ENCODE results near the gene CYTH1.

DNA sequence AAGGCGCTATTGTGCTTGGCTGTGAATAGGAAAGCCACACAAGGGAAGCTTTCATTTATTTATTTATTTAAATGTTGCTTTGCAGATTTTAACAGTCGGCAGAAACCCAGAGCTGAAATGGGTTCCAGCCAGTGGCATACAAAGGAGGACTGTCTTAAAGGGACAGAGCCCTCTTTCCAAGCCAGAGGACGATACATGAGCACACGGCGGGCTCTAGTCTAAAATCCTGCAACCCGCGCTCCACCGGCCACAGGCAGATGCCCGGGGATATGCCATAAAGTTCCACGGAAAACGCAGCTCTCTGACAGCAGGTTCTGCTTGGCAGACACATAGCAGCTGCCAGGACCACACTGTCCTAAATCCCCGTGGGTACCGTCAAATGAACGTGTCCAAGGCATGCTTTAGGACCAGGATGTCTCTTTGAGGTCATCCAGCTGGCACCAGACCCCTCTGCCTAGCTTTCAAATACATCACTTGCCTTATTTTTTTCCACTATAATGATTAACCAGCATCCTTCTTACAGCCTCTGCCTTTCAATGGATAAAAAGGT is 64.6 kb downstream of the CYTH1 start:
- no peak for TF ChIP-seq POLR2AphosphoS5 (IDR thresholded peaks at IDR 0.05; ENCODE audit: low read length)
- TF ChIP-seq, protein P1, sequence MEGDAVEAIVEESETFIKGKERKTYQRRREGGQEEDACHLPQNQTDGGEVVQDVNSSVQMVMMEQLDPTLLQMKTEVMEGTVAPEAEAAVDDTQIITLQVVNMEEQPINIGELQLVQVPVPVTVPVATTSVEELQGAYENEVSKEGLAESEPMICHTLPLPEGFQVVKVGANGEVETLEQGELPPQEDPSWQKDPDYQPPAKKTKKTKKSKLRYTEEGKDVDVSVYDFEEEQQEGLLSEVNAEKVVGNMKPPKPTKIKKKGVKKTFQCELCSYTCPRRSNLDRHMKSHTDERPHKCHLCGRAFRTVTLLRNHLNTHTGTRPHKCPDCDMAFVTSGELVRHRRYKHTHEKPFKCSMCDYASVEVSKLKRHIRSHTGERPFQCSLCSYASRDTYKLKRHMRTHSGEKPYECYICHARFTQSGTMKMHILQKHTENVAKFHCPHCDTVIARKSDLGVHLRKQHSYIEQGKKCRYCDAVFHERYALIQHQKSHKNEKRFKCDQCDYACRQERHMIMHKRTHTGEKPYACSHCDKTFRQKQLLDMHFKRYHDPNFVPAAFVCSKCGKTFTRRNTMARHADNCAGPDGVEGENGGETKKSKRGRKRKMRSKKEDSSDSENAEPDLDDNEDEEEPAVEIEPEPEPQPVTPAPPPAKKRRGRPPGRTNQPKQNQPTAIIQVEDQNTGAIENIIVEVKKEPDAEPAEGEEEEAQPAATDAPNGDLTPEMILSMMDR (IDR thresholded peaks at IDR 0.05 in 2 of 3, conservative IDR thresholded peaks at IDR 0.05 in 1 of 3; ENCODE audit: control insufficient read depth in 2 of 3, extremely low read depth in 1 of 3, insufficient read depth in 1 of 3, low read depth in 3 of 3, low read length in 3 of 3): no peak
- no peak for TF ChIP-seq POLR2A (IDR thresholded peaks at IDR 0.05; ENCODE audit: low read depth, low read length)
- TF ChIP-seq, protein P2, sequence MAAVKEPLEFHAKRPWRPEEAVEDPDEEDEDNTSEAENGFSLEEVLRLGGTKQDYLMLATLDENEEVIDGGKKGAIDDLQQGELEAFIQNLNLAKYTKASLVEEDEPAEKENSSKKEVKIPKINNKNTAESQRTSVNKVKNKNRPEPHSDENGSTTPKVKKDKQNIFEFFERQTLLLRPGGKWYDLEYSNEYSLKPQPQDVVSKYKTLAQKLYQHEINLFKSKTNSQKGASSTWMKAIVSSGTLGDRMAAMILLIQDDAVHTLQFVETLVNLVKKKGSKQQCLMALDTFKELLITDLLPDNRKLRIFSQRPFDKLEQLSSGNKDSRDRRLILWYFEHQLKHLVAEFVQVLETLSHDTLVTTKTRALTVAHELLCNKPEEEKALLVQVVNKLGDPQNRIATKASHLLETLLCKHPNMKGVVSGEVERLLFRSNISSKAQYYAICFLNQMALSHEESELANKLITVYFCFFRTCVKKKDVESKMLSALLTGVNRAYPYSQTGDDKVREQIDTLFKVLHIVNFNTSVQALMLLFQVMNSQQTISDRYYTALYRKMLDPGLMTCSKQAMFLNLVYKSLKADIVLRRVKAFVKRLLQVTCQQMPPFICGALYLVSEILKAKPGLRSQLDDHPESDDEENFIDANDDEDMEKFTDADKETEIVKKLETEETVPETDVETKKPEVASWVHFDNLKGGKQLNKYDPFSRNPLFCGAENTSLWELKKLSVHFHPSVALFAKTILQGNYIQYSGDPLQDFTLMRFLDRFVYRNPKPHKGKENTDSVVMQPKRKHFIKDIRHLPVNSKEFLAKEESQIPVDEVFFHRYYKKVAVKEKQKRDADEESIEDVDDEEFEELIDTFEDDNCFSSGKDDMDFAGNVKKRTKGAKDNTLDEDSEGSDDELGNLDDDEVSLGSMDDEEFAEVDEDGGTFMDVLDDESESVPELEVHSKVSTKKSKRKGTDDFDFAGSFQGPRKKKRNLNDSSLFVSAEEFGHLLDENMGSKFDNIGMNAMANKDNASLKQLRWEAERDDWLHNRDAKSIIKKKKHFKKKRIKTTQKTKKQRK (IDR thresholded peaks at IDR 0.05; ENCODE audit: low read depth, low read length): no peak
- TF ChIP-seq, protein P3, sequence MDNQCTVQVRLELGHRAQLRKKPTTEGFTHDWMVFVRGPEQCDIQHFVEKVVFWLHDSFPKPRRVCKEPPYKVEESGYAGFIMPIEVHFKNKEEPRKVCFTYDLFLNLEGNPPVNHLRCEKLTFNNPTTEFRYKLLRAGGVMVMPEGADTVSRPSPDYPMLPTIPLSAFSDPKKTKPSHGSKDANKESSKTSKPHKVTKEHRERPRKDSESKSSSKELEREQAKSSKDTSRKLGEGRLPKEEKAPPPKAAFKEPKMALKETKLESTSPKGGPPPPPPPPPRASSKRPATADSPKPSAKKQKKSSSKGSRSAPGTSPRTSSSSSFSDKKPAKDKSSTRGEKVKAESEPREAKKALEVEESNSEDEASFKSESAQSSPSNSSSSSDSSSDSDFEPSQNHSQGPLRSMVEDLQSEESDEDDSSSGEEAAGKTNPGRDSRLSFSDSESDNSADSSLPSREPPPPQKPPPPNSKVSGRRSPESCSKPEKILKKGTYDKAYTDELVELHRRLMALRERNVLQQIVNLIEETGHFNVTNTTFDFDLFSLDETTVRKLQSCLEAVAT (IDR thresholded peaks at IDR 0.05): no peak
- TF ChIP-seq YY1 (IDR thresholded peaks at IDR 0.05; ENCODE audit: low read depth, low read length): no peak
- TF ChIP-seq, protein P4, sequence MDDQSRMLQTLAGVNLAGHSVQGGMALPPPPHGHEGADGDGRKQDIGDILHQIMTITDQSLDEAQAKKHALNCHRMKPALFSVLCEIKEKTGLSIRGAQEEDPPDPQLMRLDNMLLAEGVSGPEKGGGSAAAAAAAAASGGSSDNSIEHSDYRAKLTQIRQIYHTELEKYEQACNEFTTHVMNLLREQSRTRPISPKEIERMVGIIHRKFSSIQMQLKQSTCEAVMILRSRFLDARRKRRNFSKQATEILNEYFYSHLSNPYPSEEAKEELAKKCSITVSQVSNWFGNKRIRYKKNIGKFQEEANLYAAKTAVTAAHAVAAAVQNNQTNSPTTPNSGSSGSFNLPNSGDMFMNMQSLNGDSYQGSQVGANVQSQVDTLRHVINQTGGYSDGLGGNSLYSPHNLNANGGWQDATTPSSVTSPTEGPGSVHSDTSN (IDR thresholded peaks at IDR 0.05; ENCODE audit: insufficient replicate concordance, low read depth, low read length): no peak
- TF ChIP-seq EED (IDR thresholded peaks at IDR 0.05; ENCODE audit: low read depth): no peak
- TF ChIP-seq, protein P5, sequence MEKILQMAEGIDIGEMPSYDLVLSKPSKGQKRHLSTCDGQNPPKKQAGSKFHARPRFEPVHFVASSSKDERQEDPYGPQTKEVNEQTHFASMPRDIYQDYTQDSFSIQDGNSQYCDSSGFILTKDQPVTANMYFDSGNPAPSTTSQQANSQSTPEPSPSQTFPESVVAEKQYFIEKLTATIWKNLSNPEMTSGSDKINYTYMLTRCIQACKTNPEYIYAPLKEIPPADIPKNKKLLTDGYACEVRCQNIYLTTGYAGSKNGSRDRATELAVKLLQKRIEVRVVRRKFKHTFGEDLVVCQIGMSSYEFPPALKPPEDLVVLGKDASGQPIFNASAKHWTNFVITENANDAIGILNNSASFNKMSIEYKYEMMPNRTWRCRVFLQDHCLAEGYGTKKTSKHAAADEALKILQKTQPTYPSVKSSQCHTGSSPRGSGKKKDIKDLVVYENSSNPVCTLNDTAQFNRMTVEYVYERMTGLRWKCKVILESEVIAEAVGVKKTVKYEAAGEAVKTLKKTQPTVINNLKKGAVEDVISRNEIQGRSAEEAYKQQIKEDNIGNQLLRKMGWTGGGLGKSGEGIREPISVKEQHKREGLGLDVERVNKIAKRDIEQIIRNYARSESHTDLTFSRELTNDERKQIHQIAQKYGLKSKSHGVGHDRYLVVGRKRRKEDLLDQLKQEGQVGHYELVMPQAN (conservative IDR thresholded peaks at IDR 0.05): no peak
- TF ChIP-seq TAF1 (IDR thresholded peaks at IDR 0.05; ENCODE audit: borderline replicate concordance, low read depth, low read length): no peak

Data from GM12878 (cell line).